Measurements from ENCODE around the gene ENG. TPM values are rescaled to one million over a fixed set of nuclear protein-coding genes. Genes with fewer than 3 reads are reported as not detected.

Gene ENG
- polyA plus RNA-seq, 2 of the 4 experiments (the other 2 are of a cell fraction) = 0.08 TPM; not detected in 1

- no peak for ATAC-seq
- TF ChIP-seq REST (IDR thresholded peaks at IDR 0.05) (no peak), FOXS1 (CRISPR knock-in tag; IDR thresholded peaks at IDR 0.05) (no peak), GATA3 (IDR thresholded peaks at IDR 0.05; ENCODE audit: borderline replicate concordance) (no peak), FOSB (CRISPR knock-in tag; IDR thresholded peaks at IDR 0.05) (no peak), USF2 (IDR thresholded peaks at IDR 0.05) (no peak), CEBPB (IDR thresholded peaks at IDR 0.05) (no peak), CBX8 (IDR thresholded peaks at IDR 0.05) (no peak), ZFP36 (IDR thresholded peaks at IDR 0.05; ENCODE audit: borderline replicate concordance, partially characterized antibody) (no peak), ELK1 (IDR thresholded peaks at IDR 0.05; ENCODE audit: low read depth, low read length) (no peak), PHF8 (IDR thresholded peaks at IDR 0.05; ENCODE audit: borderline replicate concordance, low read depth) (no peak), SREBF2 (IDR thresholded peaks at IDR 0.05) (no peak), POLR2AphosphoS2 (conservative IDR thresholded peaks at IDR 0.05; ENCODE audit: low read length) (no peak), JUNB (IDR thresholded peaks at IDR 0.05) (no peak)
- 90% methylated on average over 13 of the region's 13 CpGs for WGBS (ENCODE audit: missing lambda C conversion rate)
- no peak overlapping the region for H3K27ac ChIP-seq
- DNase-seq (ENCODE audit: low read depth in 1 of 2, low spot score in 1 of 2) = no peak
- FAIRE-seq = no peak
- CTCF ChIA-PET = interaction anchor here (1.0 to 13.7 kb wide), 4 partner anchors 10 to 133 kb away, joined by 3 to 117 read pairs (median 32); partner anchors contain the start of gene TOR2A
- H3K9me3 ChIP-seq = no peaks in the 10 kb centered on the region
- H3K4me1 ChIP-seq = no peaks in the 10 kb centered on the region
- no peak overlapping the region for H3K4me3 ChIP-seq
- POLR2A ChIA-PET = no interaction called here
- H3K4me2 ChIP-seq = no peak overlapping the region
Measured at GRCh38 chr9:127866535-127866934, 12.1 kb upstream of the ENG start.

GRCh38 chr9:127865645-127866464 is 11.4 kb upstream of the ENG start:
- Histone ChIP-seq H3K4me2 (no peak overlapping the region), H3K4me3 (no peak overlapping the region), H3K27ac (no peak overlapping the region), H3K9me3 (no peaks in the 10 kb centered on the region), H3K4me1 (no peaks in the 10 kb centered on the region)
- no peak for TF ChIP-seq NPAS2 (CRISPR knock-in tag; IDR thresholded peaks at IDR 0.05; ENCODE audit: borderline replicate concordance)
- TF ChIP-seq CBX8 (IDR thresholded peaks at IDR 0.05) = no peak
- TF ChIP-seq CTCF (IDR thresholded peaks at IDR 0.05) = no peak
- TF ChIP-seq E2F6 (IDR thresholded peaks at IDR 0.05; ENCODE audit: borderline replicate concordance, low read depth) = no peak
- TF ChIP-seq PHF8 (IDR thresholded peaks at IDR 0.05; ENCODE audit: borderline replicate concordance, low read depth) = no peak
- TF ChIP-seq NFE2L2 (conservative IDR thresholded peaks at IDR 0.05; ENCODE audit: low read length) = no peak
- no peak for TF ChIP-seq FOSB (CRISPR knock-in tag; IDR thresholded peaks at IDR 0.05)
- TF ChIP-seq MAZ (IDR thresholded peaks at IDR 0.05; ENCODE audit: borderline replicate concordance, low read depth, low read length) = no peak
- no peak for TF ChIP-seq CBX2 (IDR thresholded peaks at IDR 0.05; ENCODE audit: borderline replicate concordance, low read depth)
- TF ChIP-seq RARB (CRISPR knock-in tag; IDR thresholded peaks at IDR 0.05) = no peak
- TF ChIP-seq POLR2AphosphoS2 (conservative IDR thresholded peaks at IDR 0.05; ENCODE audit: low read length) = no peak
- TF ChIP-seq HES2 (IDR thresholded peaks at IDR 0.05) = no peak
- no peak for TF ChIP-seq ELK1 (IDR thresholded peaks at IDR 0.05; ENCODE audit: low read depth, low read length)
- TF ChIP-seq BHLHE40 (IDR thresholded peaks at IDR 0.05; ENCODE audit: low read depth, low read length) = no peak
- TF ChIP-seq FOSL2 (IDR thresholded peaks at IDR 0.05) = no peak
- TF ChIP-seq FOSL2 (CRISPR knock-in tag; IDR thresholded peaks at IDR 0.05) = no peak
- no peak for TF ChIP-seq SMC3 (IDR thresholded peaks at IDR 0.05)
- DNase-seq (ENCODE audit: low read depth in 1 of 2, low spot score in 1 of 2) = no peak
- no peak for FAIRE-seq
- no peak for ATAC-seq
- ChIA-PET POLR2A (no interaction called here), CTCF (interaction anchor here (0.7 to 13.7 kb wide), 7 partner anchors 10 to 132 kb away, joined by 3 to 117 read pairs (median 3); partner anchors contain the start of gene TOR2A)
- 78% methylated on average over 19 of the region's 19 CpGs for WGBS (ENCODE audit: missing lambda C conversion rate)
